Activated CD4-positive, alpha-beta T cell treated with anti-CD3 and anti-CD28 coated beads, Interleukin-2, amount 50 U/mL, for 48 hours (primary cell): ENCODE measurements around the gene UPK1A.
"Not testable (repeated sequence)": the region's sequence is repeated elsewhere in the genome, so short reads cannot be mapped to it uniquely, and the experiment has no call there.

Experiments used
- DNase-seq, 2 experiments: peaks; one replicate each; pipeline ENCODE4 v3.0.0-alpha.2; 2020

UPK1A gene

DNA sequence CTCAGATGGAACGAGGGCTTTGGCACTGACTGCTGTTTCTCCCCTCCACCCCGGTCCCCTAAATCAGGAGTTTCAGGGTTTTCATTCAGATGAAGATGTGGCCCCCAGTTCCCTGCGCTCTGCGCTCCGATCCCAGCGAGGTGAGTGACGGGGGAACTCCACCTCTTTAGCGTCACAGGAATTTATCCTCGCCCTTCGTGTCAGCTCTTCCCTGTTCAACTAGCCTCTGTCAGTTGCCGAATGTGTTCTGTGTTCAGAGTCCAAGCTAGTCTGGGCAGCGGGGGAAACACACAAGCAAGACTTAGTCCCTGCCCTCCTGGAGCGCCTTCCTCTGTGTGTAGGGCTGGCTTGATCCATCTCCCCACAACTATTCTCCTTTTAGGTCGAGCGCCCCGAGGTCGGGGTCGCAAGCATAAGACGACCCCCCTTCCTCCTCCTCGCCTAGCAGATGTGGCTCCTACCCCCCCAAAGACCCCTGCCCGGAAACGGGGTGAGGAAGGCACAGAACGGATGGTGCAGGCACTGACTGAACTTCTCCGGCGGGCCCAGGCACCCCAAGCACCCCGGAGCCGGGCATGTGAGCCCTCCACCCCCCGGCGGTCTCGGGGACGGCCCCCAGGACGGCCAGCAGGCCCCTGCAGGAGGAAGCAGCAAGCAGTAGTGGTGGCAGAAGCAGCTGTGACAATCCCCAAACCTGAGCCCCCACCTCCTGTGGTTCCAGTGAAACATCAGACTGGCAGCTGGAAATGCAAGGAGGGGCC lies 53.3 kb downstream of the UPK1A start:
- no peak for DNase-seq

DNA sequence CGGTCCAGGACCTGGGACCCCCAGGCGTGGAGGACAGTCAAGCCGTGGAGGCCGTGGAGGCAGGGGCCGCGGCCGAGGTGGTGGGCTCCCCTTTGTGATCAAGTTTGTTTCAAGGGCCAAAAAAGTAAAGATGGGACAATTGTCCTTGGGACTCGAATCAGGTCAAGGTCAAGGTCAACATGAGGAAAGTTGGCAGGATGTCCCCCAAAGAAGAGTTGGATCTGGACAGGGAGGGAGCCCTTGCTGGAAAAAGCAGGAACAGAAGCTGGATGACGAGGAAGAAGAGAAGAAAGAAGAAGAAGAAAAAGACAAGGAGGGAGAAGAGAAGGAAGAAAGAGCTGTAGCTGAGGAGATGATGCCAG lies 53.8 kb downstream of the UPK1A start:
- no peak for DNase-seq

DNA sequence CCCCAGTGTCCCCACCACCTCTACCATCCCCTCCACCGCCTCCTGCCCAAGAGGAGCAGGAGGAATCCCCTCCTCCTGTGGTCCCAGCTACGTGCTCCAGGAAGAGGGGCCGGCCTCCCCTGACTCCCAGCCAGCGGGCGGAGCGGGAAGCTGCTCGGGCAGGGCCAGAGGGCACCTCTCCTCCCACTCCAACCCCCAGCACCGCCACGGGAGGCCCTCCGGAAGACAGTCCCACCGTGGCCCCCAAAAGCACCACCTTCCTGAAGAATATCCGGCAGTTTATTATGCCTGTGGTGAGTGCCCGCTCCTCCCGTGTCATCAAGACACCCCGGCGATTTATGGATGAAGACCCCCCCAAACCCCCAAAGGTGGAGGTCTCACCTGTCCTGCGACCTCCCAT lies 54.3 kb downstream of the UPK1A start:
- DNase-seq, result no peak

DNA sequence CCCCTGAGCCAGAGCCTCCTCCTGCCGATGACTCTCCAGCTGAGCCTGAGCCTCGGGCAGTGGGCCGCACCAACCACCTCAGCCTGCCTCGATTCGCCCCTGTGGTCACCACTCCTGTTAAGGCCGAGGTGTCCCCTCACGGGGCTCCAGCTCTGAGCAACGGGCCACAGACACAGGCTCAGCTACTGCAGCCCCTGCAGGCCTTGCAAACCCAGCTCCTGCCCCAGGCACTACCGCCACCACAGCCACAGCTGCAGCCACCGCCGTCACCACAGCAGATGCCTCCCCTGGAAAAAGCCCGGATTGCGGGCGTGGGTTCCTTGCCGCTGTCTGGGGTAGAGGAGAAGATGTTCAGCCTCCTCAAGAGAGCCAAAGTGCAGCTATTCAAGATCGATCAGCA lies 55.1 kb downstream of the UPK1A start:
- DNase-seq, result no peak

DNA sequence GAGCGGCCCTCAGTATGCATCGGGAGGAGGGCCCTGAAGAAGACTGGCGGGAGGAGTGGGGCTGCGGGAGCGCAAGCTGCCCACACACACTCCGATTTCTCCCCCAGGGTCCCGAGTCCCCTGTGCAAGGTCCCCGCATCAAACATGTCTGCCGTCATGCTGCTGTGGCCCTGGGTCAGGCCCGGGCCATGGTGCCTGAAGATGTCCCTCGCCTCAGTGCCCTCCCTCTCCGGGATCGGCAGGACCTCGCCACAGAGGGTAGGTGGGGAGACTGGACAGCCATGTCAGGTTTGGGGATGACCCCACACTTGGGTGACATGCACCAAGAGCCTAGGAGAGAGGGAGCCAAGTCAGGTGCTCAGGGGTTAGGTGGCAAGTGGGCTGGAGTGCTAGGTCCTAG lies 56.1 kb downstream of the UPK1A start:
- no peak for DNase-seq

DNA sequence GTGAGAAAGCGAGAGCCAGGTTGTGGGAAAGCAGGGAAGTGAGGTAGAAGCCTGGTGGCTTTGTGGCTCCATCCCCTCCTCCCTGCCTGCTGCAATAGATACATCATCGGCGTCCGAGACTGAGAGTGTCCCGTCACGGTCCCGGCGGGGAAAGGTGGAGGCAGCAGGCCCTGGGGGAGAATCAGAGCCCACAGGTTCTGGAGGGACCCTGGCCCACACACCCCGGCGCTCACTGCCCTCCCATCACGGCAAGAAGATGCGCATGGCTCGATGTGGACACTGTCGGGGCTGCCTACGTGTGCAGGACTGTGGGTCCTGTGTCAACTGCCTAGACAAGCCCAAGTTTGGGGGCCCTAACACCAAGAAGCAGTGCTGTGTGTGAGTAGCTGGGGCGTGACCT lies 56.6 kb downstream of the UPK1A start:
- DNase-seq, result no peak

DNA sequence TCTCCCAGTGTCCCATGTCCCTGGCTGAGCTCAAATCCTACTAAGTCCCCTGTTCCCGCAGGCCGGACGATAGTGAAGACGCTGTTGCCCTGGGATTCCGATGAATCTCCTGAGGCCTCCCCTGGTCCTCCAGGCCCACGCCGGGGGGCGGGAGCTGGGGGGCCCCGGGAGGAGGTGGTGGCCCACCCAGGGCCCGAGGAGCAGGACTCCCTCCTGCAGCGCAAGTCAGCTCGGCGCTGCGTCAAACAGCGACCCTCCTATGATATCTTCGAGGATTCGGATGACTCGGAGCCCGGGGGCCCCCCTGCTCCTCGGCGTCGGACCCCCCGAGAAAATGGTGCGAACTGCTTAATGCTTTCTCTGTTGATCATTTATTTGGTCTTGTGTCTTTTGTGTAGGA lies 57.4 kb downstream of the UPK1A start:
- no peak for DNase-seq

DNA sequence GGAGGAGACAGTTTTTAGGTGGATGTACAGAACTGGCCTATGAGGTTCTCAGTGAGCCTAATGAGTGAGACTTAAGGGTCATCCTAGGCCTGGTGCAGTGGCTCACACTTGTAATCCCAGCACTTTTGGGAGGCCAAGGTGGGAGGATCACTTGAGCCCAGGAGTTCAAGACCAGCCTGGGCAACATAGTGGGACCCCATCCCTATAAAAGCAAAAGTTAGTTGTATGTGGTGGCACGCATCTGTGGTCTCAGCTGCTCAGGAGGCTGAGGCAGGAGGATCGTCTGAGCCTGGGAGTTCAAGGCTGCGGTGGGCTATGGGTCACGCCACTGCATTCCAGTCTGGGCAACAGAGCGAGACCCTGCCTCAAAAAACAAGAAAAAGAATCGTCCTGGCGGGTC lies 57.8 kb downstream of the UPK1A start:
- DNase-seq, result not testable (repeated sequence)

DNA sequence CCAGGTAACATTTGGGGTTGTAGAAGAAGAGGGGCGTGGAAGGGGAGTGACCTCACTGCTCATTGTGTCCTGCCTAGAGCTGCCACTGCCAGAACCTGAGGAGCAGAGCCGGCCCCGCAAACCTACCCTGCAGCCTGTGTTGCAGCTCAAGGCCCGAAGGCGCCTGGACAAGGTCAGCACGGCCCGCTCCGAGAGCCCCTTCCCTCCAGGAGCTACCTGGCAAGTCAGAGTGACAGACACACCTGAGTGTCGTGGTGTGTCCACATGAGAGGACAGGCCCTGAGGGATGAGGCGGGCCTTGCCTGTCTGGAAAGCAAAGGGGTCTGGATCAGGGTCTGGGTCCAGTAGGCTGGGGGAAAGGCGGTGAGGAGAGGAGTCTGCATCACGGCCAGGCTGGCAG lies 58.2 kb downstream of the UPK1A start:
- DNase-seq, result no peak

DNA sequence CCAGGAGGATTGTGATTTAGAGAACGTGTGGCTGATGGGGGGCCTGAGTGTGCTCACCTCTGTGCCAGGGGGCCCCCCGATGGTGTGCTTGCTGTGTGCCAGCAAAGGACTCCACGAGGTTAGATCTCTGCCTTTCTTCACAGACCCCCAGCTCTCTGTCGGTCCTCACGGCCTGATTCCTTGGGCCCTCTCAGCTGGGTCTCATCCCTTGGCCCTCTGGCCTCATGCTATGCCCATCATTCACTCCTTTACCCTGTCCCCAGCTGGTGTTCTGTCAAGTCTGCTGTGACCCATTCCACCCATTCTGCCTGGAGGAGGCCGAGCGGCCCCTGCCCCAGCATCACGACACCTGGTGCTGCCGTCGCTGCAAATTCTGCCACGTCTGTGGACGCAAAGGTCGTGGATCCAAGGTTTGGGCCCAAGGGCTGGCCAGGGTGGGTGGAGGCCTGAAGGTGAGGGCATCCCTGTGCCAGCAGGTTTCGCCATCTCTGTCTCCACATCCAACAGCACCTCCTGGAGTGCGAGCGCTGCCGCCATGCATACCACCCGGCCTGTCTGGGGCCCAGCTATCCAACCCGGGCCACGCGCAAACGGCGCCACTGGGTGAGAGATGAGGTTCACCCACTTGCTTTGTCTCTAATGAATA lies 59.0 kb downstream of the UPK1A start:
- no peak for DNase-seq

DNA sequence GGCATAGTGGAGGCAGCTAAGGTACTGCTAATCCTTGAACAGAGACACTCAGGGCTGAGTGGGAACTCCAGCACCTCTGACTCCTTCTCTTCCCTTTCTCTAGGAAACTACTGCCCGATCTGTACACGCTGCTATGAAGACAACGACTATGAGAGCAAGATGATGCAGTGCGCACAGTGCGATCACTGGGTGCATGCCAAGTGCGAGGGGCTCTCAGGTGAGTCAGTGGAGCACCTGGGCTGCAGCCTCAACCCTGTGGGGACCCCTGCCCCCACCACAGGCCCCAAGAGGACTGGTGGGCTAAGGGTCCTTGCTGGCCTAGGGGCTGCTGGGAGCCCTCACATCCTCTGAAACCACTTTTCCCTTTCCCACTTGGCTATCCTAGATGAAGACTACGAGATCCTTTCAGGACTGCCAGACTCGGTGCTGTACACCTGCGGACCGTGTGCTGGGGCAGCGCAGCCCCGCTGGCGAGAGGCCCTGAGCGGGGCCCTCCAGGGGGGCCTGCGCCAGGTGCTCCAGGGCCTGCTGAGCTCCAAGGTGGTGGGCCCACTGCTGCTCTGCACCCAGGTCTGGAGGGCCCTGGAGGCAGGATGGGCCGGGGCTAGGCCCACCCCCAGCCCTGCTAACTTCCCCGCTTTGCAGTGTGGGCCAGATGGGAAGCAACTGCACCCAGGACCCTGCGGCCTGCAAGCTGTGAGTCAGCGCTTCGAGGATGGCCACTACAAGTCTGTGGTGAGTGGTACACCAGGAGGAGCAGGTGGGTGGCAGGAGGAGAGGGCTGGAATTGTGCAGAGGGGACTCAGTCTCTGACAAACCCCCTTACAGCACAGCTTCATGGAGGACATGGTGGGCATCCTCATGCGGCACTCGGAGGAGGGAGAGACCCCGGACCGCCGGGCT lies 61.0 kb downstream of the UPK1A start:
- DNase-seq, result no peak
